Hematopoietic multipotent progenitor cell treated with erythropoietin and hydrocortisone succinate and interleukin-3 and kit ligand, for 4 days (in vitro differentiated cells): ENCODE measurements around the gene GRHL3.
A peak's percentile ranks its signal among the peaks of the same experiment; 100 is the strongest.

Experiments used
- DNase-seq: peaks from one replicate; pipeline ENCODE4 v3.0.0-alpha.2; 2015

Gene GRHL3

DNA sequence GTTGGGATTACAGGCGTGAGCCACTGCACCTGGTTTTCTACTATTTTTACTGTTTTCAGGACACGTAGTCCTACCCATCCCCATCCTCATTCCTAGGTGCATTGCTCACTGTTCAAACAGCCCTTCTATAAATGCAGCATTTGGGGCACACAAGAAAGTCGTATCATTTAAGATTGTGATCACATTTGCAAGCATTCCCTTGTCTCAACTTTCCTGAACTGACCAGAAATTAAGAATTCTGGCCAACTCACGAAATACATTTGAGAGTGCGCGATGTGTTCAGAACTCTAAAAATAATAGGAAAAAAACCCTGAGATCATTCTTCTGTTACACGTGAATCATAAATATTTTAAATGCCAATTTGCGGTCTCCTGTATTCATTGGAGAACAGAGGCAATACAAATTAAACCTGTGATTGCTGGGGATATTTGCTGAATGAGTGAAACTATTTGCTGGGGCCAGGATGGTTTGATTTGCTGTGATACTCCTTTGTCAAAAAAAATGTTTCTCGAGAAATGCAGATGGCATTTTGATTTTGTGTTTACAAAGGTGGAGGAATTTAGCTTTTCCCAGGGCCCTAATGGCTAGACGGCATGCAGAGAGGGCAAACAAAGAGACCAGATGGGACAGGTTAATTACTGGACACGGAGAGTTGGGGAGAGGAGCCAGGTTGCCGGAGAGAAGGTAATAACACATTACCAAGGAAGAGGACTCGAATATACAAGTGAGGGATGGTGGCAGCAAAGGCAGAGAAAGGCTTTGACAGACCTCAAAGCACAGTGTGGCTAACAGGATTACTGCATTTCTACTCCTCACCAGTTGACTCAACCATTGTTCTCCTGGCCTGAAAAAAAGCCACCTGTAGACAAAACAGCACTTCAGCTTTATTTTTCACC, 56.0 kb downstream of the GRHL3 start:
- DNase-seq, result no peak

- DNase-seq, result no peak
Observed at GRCh38 chr1:24379733-24380315, 60.7 kb downstream of the GRHL3 start.

DNA sequence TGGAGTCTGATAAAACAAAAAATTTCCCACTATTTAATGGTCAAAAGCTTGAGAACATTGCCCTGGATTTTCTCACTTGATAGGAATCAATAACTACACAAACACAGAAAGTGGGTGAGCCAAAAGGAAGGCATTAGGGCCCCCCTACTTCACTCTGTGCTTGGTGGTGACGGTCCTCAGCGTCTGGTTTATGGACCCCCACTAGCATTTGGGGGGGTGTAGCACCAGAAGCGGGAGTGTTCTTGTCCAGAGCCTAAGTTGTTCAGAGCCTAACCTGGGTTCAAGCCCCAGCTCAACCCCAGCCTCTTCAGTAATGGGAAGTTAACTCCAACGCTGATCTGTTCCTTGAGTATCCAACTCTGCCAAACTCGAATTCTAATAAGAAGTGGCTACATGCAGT, 61.4 kb downstream of the GRHL3 start:
- no peak for DNase-seq

- no peak for DNase-seq
Observed at GRCh38 chr1:24381256-24381655, 62.1 kb downstream of the GRHL3 start.

DNA sequence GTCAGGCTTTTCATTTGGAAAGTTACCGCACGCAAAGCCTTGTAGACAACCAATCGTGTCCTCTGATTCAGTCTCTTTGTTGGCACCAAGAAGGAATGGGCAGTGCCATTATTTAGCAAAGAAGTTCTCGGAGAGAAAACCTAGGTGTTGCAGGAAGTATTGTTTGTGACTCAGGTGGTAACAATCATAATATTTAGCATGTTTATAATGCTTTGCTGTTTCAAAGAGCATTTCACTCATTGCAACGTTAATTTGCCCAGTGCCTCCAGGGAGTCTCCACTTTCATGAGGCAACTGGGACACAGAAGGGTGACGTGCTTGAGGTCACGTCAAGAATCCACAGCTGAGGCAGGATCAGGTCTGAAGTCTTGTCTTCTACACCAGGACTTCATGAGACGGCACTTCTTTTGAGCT, 63.0 kb downstream of the GRHL3 start:
- no peak for DNase-seq

DNA sequence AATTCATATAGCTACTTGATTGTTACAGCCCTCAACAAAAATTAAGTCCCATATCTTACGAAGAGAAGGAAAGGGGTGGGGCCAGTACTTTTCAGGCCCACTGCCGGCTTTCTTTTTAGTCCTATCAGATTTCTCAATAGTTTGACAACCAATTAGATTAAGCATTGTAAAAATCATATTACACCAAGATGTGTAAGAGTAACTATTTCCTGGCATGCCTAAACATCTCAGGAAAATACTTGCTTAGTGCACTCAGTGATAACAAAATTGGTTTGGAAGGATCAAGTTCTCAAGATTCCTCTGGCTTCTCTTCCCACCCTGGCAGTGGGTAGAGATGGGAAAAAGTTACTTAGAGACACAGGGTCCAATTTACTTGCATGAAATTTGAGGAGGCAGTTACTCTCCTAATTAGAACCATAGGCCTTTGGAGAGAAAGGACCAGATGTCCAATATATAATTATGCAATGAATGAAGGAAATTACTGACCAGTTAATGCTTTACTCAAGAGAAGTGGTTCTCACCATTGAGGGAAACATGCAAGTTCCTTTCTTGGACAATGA, 64.3 kb downstream of the GRHL3 start:
- no peak for DNase-seq

DNA sequence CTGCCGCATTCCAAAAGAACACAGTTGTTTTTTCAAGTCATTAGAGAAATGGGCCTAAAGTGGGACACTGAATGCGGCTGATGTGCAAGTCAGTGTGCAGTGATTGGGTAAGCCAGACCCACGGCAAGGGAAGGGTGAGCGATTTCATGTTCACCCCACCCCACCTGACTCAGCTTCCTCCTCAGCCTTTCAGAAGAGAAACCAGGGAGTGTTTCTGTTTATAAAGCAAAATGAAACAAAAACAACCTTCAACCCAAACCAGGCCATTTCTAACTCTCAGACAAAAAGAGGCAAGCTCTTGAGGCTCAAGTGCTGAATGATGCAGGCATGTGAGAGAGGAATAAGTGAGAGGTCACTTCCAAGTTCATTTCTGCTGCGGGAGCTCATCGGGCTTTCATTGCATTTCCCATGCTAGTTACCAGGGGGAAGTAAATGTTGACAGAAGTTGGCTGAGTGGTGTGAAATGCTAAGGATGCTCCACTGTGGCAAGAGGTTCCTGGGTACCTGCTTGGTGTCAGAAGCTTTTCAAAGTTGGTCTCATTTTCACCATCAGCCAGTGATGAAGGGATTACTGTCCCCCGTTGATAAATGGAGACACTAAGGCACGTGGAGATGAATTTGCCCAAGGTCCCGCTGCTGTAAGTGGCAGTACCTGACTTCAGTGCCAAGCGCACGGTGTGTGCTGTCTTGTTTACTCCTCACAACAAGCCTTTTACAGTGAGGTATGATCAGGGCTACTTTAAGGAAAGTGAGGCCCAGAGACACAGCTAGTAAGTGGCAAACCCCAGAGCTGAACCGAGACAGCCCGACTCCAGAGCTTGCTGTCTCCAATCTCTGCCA, 65.3 kb downstream of the GRHL3 start:
- no peak for DNase-seq

DNA sequence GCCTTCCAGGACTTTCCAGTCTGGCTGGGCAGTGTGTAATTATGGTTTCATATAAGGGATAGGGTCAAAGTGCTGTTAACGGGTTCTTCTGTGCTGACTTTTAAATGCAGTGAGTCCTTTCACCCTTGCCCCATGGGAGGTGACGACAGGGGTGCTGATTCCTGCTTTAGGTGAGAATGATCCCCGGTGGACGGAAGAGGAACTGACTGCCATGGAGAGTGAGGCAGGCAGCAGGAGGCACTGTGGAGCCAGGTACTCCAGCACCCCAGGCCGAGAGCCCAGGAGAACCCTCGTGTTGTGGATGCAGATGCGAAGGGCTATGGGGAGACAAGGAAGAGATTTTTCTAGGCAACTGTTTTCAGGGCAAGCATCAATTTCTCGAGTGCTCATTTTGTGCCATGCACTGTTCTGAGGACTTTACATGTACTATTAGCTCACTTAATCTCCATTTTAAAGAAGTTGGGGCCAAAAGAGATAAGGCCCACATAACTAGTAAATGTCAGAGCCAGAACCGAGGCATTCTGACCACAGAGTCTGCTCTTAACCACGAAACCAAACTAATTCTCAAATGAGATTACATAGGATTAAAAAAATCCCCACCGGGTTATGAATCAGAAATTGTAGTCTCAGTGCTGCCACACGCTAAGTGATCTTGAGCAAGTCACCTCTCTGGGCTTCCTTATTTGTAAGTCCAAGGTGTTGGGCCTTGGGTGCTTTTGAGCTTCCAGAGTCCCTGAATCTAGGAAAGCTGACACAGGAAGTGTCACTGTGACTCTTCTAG, 66.2 kb downstream of the GRHL3 start:
- DNase-seq, result peak; percentile 54

- DNase-seq, result no peak
Observed at GRCh38 chr1:24386241-24386640, 67.1 kb downstream of the GRHL3 start.

DNA sequence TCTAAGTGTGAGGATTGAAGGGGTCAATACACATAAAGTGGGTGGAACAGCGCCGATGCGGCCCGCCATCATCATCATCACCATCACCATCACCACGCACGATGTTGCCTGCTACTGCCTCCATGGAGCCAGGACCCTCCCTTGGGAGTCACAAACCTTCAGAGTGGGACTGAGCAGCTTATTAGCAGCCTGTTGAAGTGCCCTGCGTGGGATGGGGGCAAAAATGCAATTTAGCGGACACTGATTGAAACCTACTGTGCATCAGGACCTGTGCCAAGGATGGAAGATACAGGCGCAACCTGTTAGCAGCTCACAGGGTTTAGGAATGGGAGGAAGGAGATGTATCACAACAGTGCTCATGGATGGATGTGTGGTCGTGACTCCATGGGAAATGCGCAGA, 67.8 kb downstream of the GRHL3 start:
- DNase-seq, result no peak

DNA sequence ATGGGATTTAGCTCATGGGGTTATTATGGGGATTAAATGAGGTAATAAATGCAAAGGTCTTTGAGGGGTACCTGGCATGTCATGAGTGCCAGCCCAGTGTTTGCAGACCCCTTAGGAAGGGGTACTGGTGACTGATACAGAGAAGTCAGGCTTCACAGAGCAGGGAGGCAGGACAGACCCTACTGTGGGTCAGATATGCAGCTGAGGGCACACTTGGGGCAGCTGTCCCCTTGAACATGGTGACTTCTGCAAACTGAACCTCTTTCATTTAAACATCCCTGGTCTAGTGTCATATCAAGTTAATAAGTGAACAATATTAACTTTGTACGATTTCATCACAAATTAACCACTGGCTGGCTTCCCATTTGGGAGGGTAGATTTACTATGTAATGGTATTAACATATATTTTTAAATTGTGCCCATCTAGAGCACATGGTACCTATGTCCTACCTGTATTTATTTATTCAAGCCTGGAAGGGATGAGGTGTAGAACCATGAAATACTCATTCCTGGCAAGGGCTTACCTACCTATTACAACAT, 68.5 kb downstream of the GRHL3 start:
- no peak for DNase-seq

DNA sequence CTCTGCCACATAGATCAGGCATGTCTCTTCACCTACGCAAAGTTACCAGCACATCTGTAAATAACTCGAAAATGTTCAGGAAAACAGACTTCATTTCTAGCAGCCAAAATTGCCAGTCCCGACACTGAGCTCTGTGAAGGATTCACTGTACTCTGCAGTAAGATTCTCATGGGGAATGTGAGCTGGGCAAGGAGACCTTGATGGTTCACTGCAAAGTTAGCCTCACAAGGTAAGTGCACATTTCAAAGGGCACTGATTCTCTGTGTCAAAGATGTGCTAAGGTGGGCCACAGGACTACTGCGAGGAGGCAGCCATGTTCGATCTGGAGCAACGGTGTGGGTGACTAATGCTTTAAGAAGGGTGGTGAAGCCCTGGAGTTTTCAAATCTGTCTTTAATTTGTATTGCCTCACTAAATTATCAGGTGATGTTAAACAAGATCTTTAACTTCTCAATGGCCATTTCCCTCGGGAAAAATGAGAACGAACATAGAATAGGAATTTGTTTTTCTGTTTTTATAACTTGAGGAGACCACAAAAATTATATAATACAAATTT, 69.3 kb downstream of the GRHL3 start:
- DNase-seq, result no peak

GRCh38 chr1:24389231-24389678, 70.1 kb downstream of the GRHL3 start:
- DNase-seq, result no peak

DNA sequence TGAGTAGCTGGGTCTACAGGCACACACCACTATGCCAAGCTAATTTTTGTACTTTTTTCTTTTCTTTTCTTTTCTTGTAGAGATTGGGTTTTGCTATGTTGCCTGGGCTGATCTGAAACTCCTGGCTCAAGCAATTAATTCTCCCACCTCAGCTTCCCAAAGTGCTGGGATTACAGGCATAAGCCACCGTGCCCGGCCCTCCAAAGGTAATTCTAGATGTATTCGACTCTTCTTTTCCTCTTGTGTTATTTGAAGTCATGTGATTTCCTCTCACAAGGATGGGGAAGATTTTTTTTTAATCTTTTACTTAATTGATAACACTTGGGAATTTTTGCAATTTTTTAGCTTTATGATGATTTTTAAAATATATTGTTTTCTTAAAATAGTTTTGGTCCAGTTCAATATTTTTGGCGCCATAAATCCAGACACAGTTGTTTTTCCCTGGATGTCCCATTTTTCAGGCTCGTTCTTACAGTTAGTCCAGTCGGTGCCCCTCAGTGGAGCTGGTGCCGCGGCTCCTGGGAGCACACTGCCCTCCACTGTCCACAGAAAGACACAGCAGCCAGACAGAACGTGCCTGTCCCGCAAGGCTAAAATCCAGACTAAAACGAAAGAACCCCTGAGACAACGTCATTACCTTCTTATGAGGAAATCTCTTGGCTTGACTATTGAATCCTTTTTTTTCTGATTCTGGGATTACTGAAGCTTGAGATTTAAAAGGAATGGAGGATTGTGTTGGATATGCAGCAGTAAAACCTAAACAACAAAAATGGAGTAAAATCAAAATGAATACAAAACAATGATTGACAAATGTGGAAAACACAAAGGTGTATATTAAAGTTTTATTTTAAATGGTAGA, 72.0 kb downstream of the GRHL3 start:
- peak; percentile 86 for DNase-seq

- DNase-seq, result peak; percentile 79
Observed at GRCh38 chr1:24391882-24392603, 72.9 kb downstream of the GRHL3 start.

DNA sequence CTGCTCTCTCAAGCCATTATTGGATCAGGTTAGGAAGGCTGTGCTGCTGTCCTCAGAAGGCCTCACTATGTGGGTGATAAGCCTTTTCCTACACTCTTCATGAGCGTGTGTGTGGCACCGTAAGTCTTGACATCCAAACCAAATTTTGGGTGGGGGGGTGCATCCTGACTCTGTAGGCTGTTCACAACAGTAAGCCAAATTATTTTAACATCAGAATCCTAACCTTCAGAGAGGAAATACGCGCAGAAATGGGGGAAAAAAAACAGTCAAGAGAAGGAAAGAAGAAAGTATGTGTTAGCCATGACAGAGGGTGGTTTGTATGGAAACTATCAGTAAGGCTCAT, 73.4 kb downstream of the GRHL3 start:
- no peak for DNase-seq

GRCh38 chr1:24392982-24393650, 74.0 kb downstream of the GRHL3 start:
- no peak for DNase-seq

DNA sequence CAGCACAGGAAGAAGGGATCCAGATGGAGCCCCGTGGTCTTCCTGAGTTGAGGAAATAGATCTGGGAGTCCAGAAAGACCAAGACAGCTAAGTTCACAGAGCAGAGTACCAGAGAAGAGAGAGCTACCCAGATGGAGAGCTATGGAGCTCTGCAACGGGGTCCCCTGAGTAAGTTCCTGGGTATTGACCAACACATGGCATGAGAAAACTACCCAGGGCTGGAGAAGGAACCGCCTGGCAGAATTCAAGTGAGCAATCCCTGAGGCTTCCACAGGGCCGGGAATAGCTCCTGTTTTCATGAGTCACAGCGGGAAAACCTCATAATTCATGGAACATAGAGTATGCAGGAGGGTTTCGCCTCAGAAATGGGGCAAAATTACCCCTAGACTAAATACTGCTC, 74.7 kb downstream of the GRHL3 start:
- DNase-seq, result no peak

GRCh38 chr1:24400065-24400464, 80.9 kb downstream of the GRHL3 start:
- DNase-seq, result no peak

GRCh38 chr1:24403806-24404205, 84.6 kb downstream of the GRHL3 start:
- no peak for DNase-seq
